CD4-positive, alpha-beta T cell treated with Interleukin-6 for 4 hours (primary cell): ENCODE data around the gene FSCB.
"Not testable (repeated sequence)": the region's sequence is repeated elsewhere in the genome, so short reads cannot be mapped to it uniquely, and the experiment has no call there.

ENCODE experiments used
- DNase-seq: peaks from one replicate; pipeline ENCODE4 v3.0.0-alpha.2; 2020; ENCODE audit warnings: mixed read lengths

The FSCB gene, protein sequence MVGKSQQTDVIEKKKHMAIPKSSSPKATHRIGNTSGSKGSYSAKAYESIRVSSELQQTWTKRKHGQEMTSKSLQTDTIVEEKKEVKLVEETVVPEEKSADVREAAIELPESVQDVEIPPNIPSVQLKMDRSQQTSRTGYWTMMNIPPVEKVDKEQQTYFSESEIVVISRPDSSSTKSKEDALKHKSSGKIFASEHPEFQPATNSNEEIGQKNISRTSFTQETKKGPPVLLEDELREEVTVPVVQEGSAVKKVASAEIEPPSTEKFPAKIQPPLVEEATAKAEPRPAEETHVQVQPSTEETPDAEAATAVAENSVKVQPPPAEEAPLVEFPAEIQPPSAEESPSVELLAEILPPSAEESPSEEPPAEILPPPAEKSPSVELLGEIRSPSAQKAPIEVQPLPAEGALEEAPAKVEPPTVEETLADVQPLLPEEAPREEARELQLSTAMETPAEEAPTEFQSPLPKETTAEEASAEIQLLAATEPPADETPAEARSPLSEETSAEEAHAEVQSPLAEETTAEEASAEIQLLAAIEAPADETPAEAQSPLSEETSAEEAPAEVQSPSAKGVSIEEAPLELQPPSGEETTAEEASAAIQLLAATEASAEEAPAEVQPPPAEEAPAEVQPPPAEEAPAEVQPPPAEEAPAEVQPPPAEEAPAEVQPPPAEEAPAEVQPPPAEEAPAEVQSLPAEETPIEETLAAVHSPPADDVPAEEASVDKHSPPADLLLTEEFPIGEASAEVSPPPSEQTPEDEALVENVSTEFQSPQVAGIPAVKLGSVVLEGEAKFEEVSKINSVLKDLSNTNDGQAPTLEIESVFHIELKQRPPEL

DNA sequence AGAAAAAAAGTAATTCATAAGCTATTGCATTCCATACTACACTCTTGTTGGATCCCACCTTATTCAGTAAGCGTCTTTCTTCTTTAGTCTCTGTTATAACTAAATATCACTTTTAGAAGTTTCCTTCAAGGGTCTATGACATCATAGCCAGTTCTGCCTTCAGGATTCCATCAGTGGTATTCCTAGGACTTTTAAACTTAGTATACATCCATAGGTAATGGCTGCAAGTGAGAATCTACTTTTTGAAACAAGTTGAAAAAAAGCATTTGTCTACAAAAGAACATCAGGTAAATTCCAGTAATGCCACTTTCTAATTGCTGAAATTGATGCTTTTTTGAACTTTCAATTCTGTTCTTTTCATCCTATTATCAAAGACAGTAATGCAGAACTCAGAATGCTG is at the start of gene FSCB:
Gene FSCB, minus strand, starts transcription at position 101 of the 400 bp plus-strand sequence. CDS start 296 bp downstream, outside the sequence.
- no peak for DNase-seq

DNA sequence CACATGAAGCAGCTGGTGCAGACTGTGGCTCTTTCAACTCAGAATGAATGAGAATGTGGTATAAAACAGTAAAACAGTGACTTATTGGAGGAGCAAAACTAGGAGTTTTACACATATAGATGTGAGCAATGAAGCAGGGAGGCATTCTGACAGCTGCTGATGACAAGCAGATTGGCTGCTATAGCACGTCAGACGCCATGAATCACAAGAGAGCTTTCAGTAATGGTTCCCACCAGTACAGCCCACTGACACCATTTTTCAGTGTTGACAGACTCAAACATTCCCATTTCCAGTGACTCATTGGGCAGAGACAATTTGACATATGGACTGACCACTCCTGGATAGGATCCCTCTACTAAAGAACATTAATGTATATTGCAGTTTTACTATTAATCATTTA is 24.6 kb upstream of the FSCB start:
- DNase-seq = no peak

DNA sequence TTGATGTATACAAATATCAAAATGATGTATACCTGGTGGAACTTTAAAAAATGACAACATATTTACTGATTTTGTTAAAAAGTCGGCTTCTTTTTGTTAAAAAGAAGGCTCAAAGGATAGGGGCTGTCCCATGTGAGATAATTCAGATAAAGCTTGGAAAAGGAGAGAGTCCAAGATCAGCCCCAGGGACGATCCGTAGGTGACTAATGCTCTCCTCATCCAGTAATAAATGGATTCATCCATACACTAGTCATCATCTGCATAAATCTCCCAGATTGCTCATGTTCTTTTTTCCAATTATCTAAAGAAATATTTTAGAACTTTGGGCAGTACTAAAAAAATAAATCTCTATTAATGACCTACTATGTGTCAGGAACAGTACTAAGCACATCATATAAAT is 23.4 kb upstream of the FSCB start:
- DNase-seq = no peak

DNA sequence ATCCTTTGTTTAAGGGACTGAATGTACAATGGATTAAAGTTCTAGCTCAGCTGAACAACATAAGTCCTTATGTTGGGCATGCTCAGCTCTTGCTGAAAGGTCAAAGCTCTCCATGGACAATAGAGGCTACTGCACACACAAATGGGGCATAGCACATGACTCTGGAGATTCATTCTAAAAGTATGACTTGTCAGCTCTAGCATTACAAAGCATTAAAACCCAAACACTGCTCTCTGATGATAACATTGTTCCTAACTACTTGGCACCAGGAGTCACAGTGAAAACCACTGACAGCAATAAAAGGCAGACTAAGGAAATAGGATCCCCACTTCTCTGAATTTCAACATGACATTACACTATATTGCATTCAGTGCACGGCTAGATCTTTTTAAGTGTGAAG is 21.9 kb upstream of the FSCB start:
- DNase-seq = no peak

- DNase-seq = no peak
These were observed 21.1 kb upstream of the FSCB start for GRCh38 chr14:44528180-44528579.

GRCh38 chr14:44525237-44525636 is 18.2 kb upstream of the FSCB start:
- DNase-seq = no peak

DNA sequence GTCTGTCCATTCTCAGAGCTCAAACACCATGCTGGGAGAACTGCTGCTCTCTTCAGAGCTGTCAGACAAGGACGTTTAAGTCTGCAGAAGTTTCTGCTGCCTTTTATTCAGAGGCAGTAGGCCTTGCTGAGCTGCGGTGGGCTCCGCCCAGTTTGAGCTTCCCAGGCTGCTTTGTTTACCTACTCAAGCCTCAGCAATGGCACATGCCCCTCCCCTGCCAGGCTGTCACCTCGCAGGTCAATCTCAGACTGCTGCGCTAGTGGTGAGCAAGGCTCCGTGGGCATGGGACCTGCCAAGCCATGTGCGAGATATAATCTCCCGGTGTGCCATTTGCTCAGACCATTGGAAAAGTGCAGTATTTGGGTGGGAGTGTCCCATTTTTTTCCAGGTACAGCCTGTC is 8.6 kb upstream of the FSCB start:
- DNase-seq = not testable (repeated sequence)

DNA sequence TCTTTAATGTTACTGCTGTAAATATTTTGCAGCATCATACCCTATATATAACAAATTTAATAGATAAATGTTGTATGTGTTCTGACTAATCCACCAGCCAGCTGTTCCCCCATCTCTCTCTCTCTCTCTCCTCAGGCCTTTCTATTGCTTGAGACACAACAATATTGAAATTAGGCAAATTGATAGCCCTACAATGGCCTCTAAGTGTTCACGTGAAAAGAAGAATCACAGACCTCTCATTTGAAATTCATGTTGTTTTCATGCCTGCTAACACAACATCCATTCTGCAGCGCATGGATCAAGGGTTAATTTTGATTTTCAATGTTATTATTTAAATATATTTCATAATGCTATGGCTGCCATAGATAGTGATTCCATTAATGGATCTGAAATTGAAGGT is 1.8 kb upstream of the FSCB start:
- no peak for DNase-seq

DNA sequence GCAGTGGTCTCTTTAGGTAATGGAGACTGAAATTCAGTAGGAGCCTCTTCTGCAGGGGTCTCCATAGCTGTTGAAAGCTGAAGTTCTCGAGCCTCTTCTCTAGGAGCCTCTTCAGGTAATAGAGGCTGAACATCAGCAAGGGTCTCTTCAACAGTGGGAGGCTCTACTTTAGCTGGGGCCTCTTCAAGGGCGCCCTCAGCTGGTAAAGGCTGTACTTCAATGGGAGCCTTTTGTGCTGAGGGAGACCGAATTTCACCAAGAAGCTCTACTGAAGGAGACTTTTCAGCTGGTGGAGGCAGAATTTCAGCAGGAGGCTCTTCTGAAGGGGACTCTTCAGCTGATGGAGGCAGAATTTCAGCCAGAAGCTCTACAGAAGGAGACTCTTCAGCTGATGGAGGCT is 1.5 kb downstream of the FSCB start:
- DNase-seq = no peak

- DNase-seq = no peak
These were observed 9.9 kb downstream of the FSCB start for GRCh38 chr14:44497148-44497547.

- DNase-seq = no peak
These were observed 12.9 kb downstream of the FSCB start for GRCh38 chr14:44494137-44494536.

DNA sequence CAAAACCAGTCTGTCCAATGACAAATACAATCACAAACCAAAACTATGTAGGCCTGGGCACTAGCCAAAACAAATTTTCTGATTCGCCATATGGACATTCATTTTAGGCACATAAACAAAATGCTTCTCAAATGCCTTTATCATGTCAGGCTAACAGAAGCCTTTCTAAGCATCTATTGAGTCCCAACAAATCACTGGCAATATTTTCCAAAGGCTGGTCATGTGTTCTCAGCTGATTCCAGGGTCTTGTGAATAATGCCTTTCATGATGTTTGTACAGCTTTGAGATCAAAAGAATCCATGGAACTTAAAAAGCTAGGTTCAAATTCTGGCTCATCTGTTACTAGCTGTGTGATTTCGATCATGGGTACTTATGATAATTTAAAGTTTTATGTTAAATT is 16.1 kb downstream of the FSCB start:
- no peak for DNase-seq

DNA sequence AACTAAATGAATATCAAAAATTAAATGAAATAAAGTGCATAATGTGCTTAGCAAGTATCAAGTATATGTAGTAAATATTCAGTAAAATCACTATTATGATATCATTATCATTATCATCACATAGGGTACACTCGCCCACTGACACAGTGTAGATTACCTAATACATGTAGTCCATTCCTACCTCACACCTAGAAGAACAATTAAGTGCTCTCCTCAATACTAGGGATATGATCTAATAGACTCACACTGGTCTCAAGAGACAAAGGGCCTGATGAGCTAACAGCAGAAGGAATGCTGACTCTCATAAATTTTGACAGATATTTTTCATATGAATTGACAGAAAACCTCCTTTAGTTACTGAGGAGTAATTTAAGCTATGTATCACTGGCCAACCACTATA is 29.1 kb downstream of the FSCB start:
- DNase-seq = no peak

GRCh38 chr14:44468771-44469170 is 38.3 kb downstream of the FSCB start:
- DNase-seq = no peak

DNA sequence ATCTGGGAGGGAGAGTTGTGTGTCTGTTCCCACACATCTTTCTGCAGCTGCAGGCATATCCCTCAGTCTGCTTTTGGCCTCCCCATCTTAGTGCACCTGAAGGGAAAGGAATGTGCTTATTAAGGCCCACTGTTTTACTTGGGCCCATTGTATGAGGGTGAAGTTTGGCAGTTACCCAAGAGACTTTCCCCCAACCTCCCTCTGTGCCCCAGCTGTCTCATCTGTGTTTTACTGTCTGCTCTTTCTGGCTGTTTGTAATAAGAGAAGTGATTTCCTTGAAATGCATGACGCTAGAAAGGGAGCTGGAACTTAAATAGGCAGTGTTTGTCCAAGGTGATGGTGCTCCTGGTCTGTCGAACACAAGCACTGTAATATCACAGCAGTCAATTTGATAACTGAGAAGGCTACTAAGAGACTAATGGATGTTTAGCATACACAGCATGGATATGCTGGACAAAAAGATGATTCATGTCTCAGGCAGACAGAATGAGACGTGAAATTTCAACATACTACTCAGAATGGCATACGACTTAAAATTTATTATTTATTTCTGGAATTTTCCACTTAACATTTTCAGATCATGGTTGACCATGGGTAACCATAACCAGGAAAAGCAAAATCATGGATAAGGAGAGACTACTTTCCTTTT is 43.6 kb downstream of the FSCB start:
- no peak for DNase-seq

DNA sequence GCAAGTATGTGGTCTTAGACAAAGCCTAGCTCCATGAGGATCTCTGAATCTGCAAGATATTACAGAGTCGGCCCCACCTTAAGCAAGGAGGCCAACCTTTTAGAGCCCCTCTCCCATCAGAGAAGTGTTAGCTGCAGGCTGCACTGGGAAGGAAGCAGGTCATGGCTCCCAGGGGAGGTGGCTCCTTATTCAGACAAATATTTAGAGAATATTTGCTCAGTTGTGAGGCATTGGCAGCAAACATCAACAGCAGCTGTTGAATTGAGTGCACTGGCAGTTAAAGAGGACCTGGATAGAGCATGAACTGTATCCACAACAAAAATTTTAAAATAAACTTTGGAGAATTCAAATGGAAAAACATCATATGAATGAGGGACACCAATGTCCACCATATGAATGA is 44.7 kb downstream of the FSCB start:
- no peak for DNase-seq

DNA sequence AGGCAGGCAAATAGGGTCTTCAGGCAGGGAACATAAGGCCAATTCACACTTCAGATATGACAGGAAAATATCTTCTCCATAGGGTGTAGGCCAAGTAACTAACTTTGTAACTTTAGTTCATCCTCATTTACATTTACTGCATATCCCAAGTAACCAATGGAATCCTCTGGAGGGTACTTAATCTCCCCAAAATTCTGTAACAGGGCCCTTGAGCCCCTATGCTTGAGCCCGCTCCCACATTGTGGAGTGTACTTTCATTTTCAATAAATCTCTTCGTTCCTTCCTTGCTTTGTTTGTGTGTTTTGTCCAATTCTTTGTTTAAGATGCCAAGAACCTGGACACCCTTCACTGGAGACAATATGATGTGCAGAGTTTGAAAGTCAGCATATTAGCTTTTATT is 45.3 kb downstream of the FSCB start:
- no peak for DNase-seq
